B cell (primary cell): ENCODE results near the gene ZNF175. TPM values are rescaled to one million over a fixed set of nuclear protein-coding genes. Genes with fewer than 3 reads are reported as not detected.
A peak's percentile ranks its signal among the peaks of the same experiment; 100 is the strongest.

Experiments used
- ATAC-seq: fragments of 200-7000 bp; cut with Tn5 transposase; one replicate; pipeline ENCODE4 v1.10.0; 2021; ENCODE audit warnings: low read depth, mild to moderate bottlenecking, moderate number of reproducible peaks, moderate library complexity
- CTCF ChIA-PET: fragments of 350-600 bp; sonication (Branson Sonifier 250); formaldehyde crosslinking; loops from one replicate; lab custom pipeline; 2021; ENCODE audit warnings: antibody characterized with exemption, inconsistent platforms; lab: Charles Lee
- POLR2A ChIA-PET: fragments of 350-600 bp; sonication (Branson Sonifier 250); formaldehyde crosslinking; loops from one replicate; lab custom pipeline; 2021; ENCODE audit warnings: antibody characterized with exemption; lab: Charles Lee
- DNase-seq: peaks from one replicate; pipeline ENCODE4 v3.0.0; 2013
- H2AFZ ChIP-seq: 2 replicates; pipeline ENCODE4 v1.6.1; 2012; ENCODE audit warnings: mild to moderate bottlenecking, low read depth, low read length; ENCODE audit not compliant: insufficient read depth, poor library complexity, severe bottlenecking
- H3K27ac ChIP-seq, 2 donors: 1 replicate in 1 of 2; 2 replicates in 1 of 2; pipeline ENCODE4 v1.5.1; 2012 to 2013; ENCODE audit warnings: low read length in 2 of 2, mild to moderate bottlenecking in 2 of 2, moderate library complexity in 1 of 2
- H3K27me3 ChIP-seq, 4 experiments: fragments of 200-600 bp in 1 of 4; sonication (generic) in 1 of 4; replicated peaks in 1 of 4; 1 replicate in 2 of 4; 2 replicates in 2 of 4; pipeline versions ENCODE4 v1.6.1 to v1.7.0; 2013 to 2016; ENCODE audit warnings: low read length in 3 of 4, mild to moderate bottlenecking in 2 of 4, mixed read lengths in 1 of 4, moderate library complexity in 1 of 4; ENCODE audit not compliant: insufficient read depth in 4 of 4, control insufficient read depth in 3 of 4; ENCODE audit errors: control extremely low read depth in 1 of 4
- H3K36me3 ChIP-seq, 2 experiments: replicated peaks in 1 of 2; 1 replicate in 1 of 2; 2 replicates in 1 of 2; pipeline versions ENCODE4 v1.6.1 to v1.7.1; 2013; ENCODE audit warnings: low read length in 1 of 2; ENCODE audit not compliant: insufficient read depth in 2 of 2, control insufficient read depth in 1 of 2; ENCODE audit errors: control extremely low read depth in 1 of 2, extremely low read depth in 1 of 2
- H3K4me1 ChIP-seq, 2 donors: fragments of 200-600 bp in 1 of 2; sonication (generic) in 1 of 2; 1 replicate in 1 of 2; 2 replicates in 1 of 2; pipeline versions ENCODE4 v1.5.1 to v1.6.1; 2013 to 2017; ENCODE audit warnings: low read length in 2 of 2; ENCODE audit not compliant: control insufficient read depth in 2 of 2, insufficient read depth in 2 of 2
- H3K4me2 ChIP-seq: replicated peaks from 2 replicates; pipeline ENCODE3; 2012; ENCODE audit warnings: mild to moderate bottlenecking, low read depth, low read length; ENCODE audit not compliant: poor library complexity, severe bottlenecking
- H3K4me3 ChIP-seq, 5 experiments: fragments of 200-600 bp in 1 of 5; sonication (generic) in 1 of 5; 1 replicate in 3 of 5; 2 replicates in 2 of 5; pipeline versions ENCODE4 v1.5.1 to v1.7.0; 2011 to 2016; ENCODE audit warnings: low read length in 4 of 5, mild to moderate bottlenecking in 4 of 5, low read depth in 2 of 5, control low read depth in 1 of 5, moderate library complexity in 1 of 5; ENCODE audit not compliant: insufficient read depth in 1 of 5; ENCODE audit errors: control extremely low read depth in 1 of 5, extremely low read depth in 1 of 5
- H3K79me2 ChIP-seq: fragments of 200-600 bp; sonication (generic); one replicate; pipeline ENCODE4 v1.6.0; 2016; ENCODE audit warnings: low read length; ENCODE audit not compliant: control insufficient read depth, insufficient read depth
- H3K9ac ChIP-seq: fragments of 200-600 bp; sonication (generic); 2 replicates; pipeline ENCODE4 v1.6.1; 2017; ENCODE audit warnings: mild to moderate bottlenecking, low read length, moderate library complexity
- H3K9me3 ChIP-seq, 3 donors: one replicate each; pipeline versions ENCODE4 v1.6.1 to v1.7.1; 2013; ENCODE audit warnings: low read length in 2 of 3; ENCODE audit not compliant: control insufficient read depth in 2 of 3, insufficient read depth in 1 of 3; ENCODE audit errors: control extremely low read depth in 1 of 3
- H4K20me1 ChIP-seq: 2 replicates; pipeline ENCODE4 v1.6.0; 2012; ENCODE audit warnings: mild to moderate bottlenecking, low read length; ENCODE audit not compliant: insufficient read depth, control insufficient read depth, poor library complexity, severe bottlenecking
- H3K27ac Mint-ChIP-seq: one replicate; pipeline ENCODE4 v1.8.0; 2021; ENCODE audit warnings: mixed read lengths
- H3K27me3 Mint-ChIP-seq: one replicate; pipeline ENCODE4 v1.8.0; 2021; ENCODE audit warnings: mixed read lengths
- H3K4me1 Mint-ChIP-seq: one replicate; pipeline ENCODE4 v1.8.0; 2021; ENCODE audit warnings: mixed read lengths
- H3K4me3 Mint-ChIP-seq: one replicate; pipeline ENCODE4 v1.8.0; 2021; ENCODE audit warnings: mixed read lengths
- H3K9me3 Mint-ChIP-seq: one replicate; pipeline ENCODE4 v1.8.0; 2022; ENCODE audit warnings: mixed read lengths; ENCODE audit not compliant: insufficient read depth
- CTCF ChIP-seq: fragments of 200-600 bp; IDR thresholded peaks from one replicate; pipeline ENCODE4 v1.8.0; 2022; ENCODE audit warnings: antibody characterized with exemption, mild to moderate bottlenecking
- EZH2 ChIP-seq: IDR thresholded peaks from 2 replicates; pipeline ENCODE4 v1.6.1; 2012; ENCODE audit warnings: borderline replicate concordance, low read depth, mild to moderate bottlenecking, moderate library complexity, low read length; ENCODE audit not compliant: insufficient read depth, poor library complexity, severe bottlenecking
- WGBS: methylation state at CpG from one replicate; pipeline ENCODE4 v1.1.5; 2013; ENCODE audit warnings: missing lambda C conversion rate; ENCODE audit not compliant: insufficient coverage; 5-methylcytosine and 5-hydroxymethylcytosine counted together
- intact Hi-C: fragments of 100-400 bp; cut with micrococcal nuclease; formaldehyde crosslinking; loops from one replicate; pipeline ENCODE4 v1.10.0; 2022
- polyA plus RNA-seq: library from polyadenylated mRNA; depleted of rRNA; stranded (reverse); fragments of >200 nt; gene quantifications from 2 replicates; pipeline ENCODE4 v1.2.3, GENCODE V29; 2012
- total RNA-seq, 2 donors: library from RNA; stranded (reverse); fragments of 120-200 nt in 1 of 2; gene quantifications; 1 replicate in 1 of 2; 2 replicates in 1 of 2; pipeline versions ENCODE4 v1.2.3 to v1.2.4, GENCODE V29; 2013 to 2022

ZNF175 gene
- total and polyA plus RNA-seq, 2 donors (not counting 1 experiment from before 2014, with no cell fraction given), result 4.6 to 31.3 TPM

GRCh38 chr19:51549533-51550324 lies 21.4 kb upstream of the ZNF175 start:
- TF ChIP-seq EZH2, result no peak
- no peak for TF ChIP-seq CTCF
- H3K9me3 Mint-ChIP-seq, result no peaks in the 10 kb centered on the region
- Histone ChIP-seq H3K27me3 (no peaks in the 10 kb centered on the region), H4K20me1 (no peaks in the 10 kb centered on the region), H3K79me2 (peaks cover 50% of the 10 kb centered on the region), H3K4me3 (peak overlapping the region; percentile 55 to 87 (median 69)), H3K9me3 (peaks cover 0 to 2% (median 0%) of the 10 kb centered on the region in 3 donors), H2AFZ (peak overlapping the region; percentile 1), H3K36me3 (peaks cover 0 to 5% of the 10 kb centered on the region in 2 experiments), H3K4me1 (peaks cover 71 to 92% of the 10 kb centered on the region in 2 donors), H3K27ac (peak overlapping the region; percentile 64 to 77), H3K4me2 (peak overlapping the region; percentile 79), H3K9ac (peak overlapping the region; percentile 76)
- intact Hi-C loops, result loop anchor here (10.0 kb wide), 1 partner anchor 135 kb away; the partner anchor contains the start of gene SIGLEC10
- peak; percentile 41 for DNase-seq
- ChIA-PET POLR2A (interaction anchor here (1.0 kb wide), 1 partner anchor 132 kb away, joined by 3 read pairs; the partner anchor contains the start of gene SIGLEC10), CTCF (interaction anchor here (0.8 to 8.0 kb wide), 5 partner anchors 15 to 108 kb away, joined by 3 to 41 read pairs (median 6); no protein-coding TSS in a partner anchor)
- H3K27me3 Mint-ChIP-seq, result no peaks in the 10 kb centered on the region
- peaks cover 91% of the 10 kb centered on the region for H3K4me1 Mint-ChIP-seq
- 33% methylated on average over 8 of the region's 8 CpGs for WGBS
- ATAC-seq, result peak; percentile 41
- peak overlapping the region; percentile 97 for H3K27ac Mint-ChIP-seq
- peak overlapping the region; percentile 95 for H3K4me3 Mint-ChIP-seq
